AG04450 (cell line): ENCODE measurements around the gene TJP3. TPM values are rescaled to one million over a fixed set of nuclear protein-coding genes. Genes with fewer than 3 reads are reported as not detected.

Source experiments
- CTCF ChIA-PET: fragments of 300-600, 350-600 bp; formaldehyde crosslinking; extraction: SDS; loops from one replicate; lab custom pipeline; 2022; ENCODE audit warnings: antibody characterized with exemption, inconsistent platforms; lab: Charles Lee
- POLR2A ChIA-PET: fragments of 350-600 bp; formaldehyde crosslinking; extraction: SDS; loops from one replicate; lab custom pipeline; 2021; ENCODE audit warnings: antibody characterized with exemption, inconsistent platforms; lab: Yijun Ruan, JAX
- DNase-seq: peaks from one replicate; pipeline ENCODE4 v3.0.0-alpha.2; 2011; ENCODE audit warnings: low read depth, low spot score
- H3K27ac ChIP-seq: one replicate; pipeline ENCODE4 v1.5.1; 2012; ENCODE audit warnings: low read depth, low read length, control low read depth
- H3K27me3 ChIP-seq: one replicate; pipeline ENCODE4 v1.6.0; 2012; ENCODE audit warnings: low read length; ENCODE audit not compliant: control insufficient read depth, insufficient read depth
- H3K4me3 ChIP-seq: 2 replicates; pipeline ENCODE4 v1.5.1; 2011; ENCODE audit warnings: mild to moderate bottlenecking, low read depth, low read length, control low read depth
- H3K9me3 ChIP-seq: 2 replicates; pipeline ENCODE4 v1.5.1; 2012; ENCODE audit warnings: low read length; ENCODE audit not compliant: control insufficient read depth, insufficient read depth
- CTCF ChIP-seq: IDR thresholded peaks from 2 replicates; pipeline ENCODE4 v1.5.1; 2011; ENCODE audit warnings: low read depth, low read length, control low read depth, inconsistent platforms
- polyA plus RNA-seq: library from polyadenylated mRNA; depleted of rRNA; stranded (reverse); fragments of >200 nt; gene quantifications from 2 replicates; pipeline ENCODE4 v1.2.3, GENCODE V29; 2011

Gene TJP3
- polyA plus RNA-seq, 1 experiment = not detected

- Histone ChIP-seq H3K4me3 (no peak overlapping the region), H3K27me3 (no peaks in the 10 kb centered on the region), H3K9me3 (peaks cover 35% of the 10 kb centered on the region), H3K27ac (no peak overlapping the region)
- POLR2A ChIA-PET = interaction anchor here (0.6 kb wide), 1 partner anchor 349 kb away, joined by 6 read pairs; no protein-coding TSS in a partner anchor
- DNase-seq = no peak
- TF ChIP-seq CTCF = no peak
- CTCF ChIA-PET = interaction anchor here (0.6 kb wide), 2 partner anchors 30 to 665 kb away, joined by 3 read pairs; no protein-coding TSS in a partner anchor
Measured at GRCh38 chr19:3687774-3688706, 20.1 kb upstream of the TJP3 start.

- CTCF ChIA-PET = interaction anchor here (0.6 to 1.1 kb wide), 3 partner anchors 30 to 297 kb away, joined by 3 to 4 read pairs (median 4); no protein-coding TSS in a partner anchor
Measured at GRCh38 chr19:3690551-3691371, 17.4 kb upstream of the TJP3 start.

GRCh38 chr19:3691372-3691716 lies 16.8 kb upstream of the TJP3 start:
- Histone ChIP-seq H3K27ac (no peak overlapping the region), H3K4me3 (no peak overlapping the region), H3K9me3 (peaks cover 17% of the 10 kb centered on the region; the same call in 1 of the 2 replicates), H3K27me3 (no peaks in the 10 kb centered on the region)
- CTCF ChIA-PET = no interaction called here
- POLR2A ChIA-PET = no interaction called here
- DNase-seq = no peak
- TF ChIP-seq CTCF = no peak

More at GRCh38 chr19:3690551-3691371, 17.4 kb upstream of the TJP3 start:
- H3K4me3 ChIP-seq = no peak overlapping the region
- no peak overlapping the region for H3K27ac ChIP-seq
- POLR2A ChIA-PET = interaction anchor here (0.6 to 0.7 kb wide), 2 partner anchors 161 to 1649 kb away, joined by 4 to 5 read pairs; no protein-coding TSS in a partner anchor
- peaks cover 17% of the 10 kb centered on the region; the same call in 1 of the 2 replicates for H3K9me3 ChIP-seq
- no peak for DNase-seq
- no peak for TF ChIP-seq CTCF
- H3K27me3 ChIP-seq = no peaks in the 10 kb centered on the region

- no peak for DNase-seq
- POLR2A ChIA-PET = no interaction called here
- CTCF ChIA-PET = interaction anchor here (1.4 kb wide), 1 partner anchor 30 kb away, joined by 7 read pairs; no protein-coding TSS in a partner anchor
- no peak overlapping the region for H3K4me3 ChIP-seq
- no peaks in the 10 kb centered on the region for H3K27me3 ChIP-seq
- H3K27ac ChIP-seq = no peak overlapping the region
- no peak for TF ChIP-seq CTCF
- peaks cover 17% of the 10 kb centered on the region; the same call in 1 of the 2 replicates for H3K9me3 ChIP-seq
Measured at GRCh38 chr19:3691726-3692125, 16.5 kb upstream of the TJP3 start.
